KMS-11 (cell line): ENCODE measurements around the gene HHAT.

Experiments used
- H2AFZ ChIP-seq: fragments of 200-600 bp; sonication (generic); 2 replicates; pipeline ENCODE4 v1.6.1; 2016; ENCODE audit warnings: antibody characterized with exemption, mixed run types, low read depth
- H3K27ac ChIP-seq: fragments of 200-600 bp; sonication (generic); 2 replicates; pipeline ENCODE4 v1.6.1; 2016; ENCODE audit warnings: mild to moderate bottlenecking, mixed run types
- H3K27me3 ChIP-seq: fragments of 200-600 bp; sonication (generic); 2 replicates; pipeline ENCODE4 v1.6.1; 2017; ENCODE audit warnings: mild to moderate bottlenecking, low read depth, mixed run types, moderate library complexity; ENCODE audit not compliant: insufficient read depth
- H3K36me3 ChIP-seq: fragments of 200-600 bp; sonication (generic); 2 replicates; pipeline ENCODE4 v1.6.1; 2017; ENCODE audit warnings: mild to moderate bottlenecking, mixed run types; ENCODE audit not compliant: insufficient read depth
- H3K4me1 ChIP-seq: fragments of 200-600 bp; sonication (generic); 2 replicates; pipeline ENCODE4 v1.6.1; 2016; ENCODE audit warnings: mild to moderate bottlenecking, low read depth, mixed run types; ENCODE audit not compliant: poor library complexity, severe bottlenecking
- H3K4me2 ChIP-seq: fragments of 200-600 bp; sonication (generic); 2 replicates; pipeline ENCODE4 v1.7.0; 2016; ENCODE audit warnings: mild to moderate bottlenecking, mixed run types
- H3K4me3 ChIP-seq: fragments of 200-600 bp; sonication (generic); IDR thresholded peaks from 2 replicates; pipeline ENCODE4 v1.6.1; 2017; ENCODE audit warnings: low read depth, low read length, mixed read lengths; ENCODE audit not compliant: insufficient read depth
- H3K79me2 ChIP-seq: fragments of 200-600 bp; sonication (generic); 2 replicates; pipeline ENCODE4 v1.6.1; 2016; ENCODE audit warnings: low read depth, mixed run types; ENCODE audit not compliant: insufficient read depth
- H3K9ac ChIP-seq: fragments of 200-600 bp; sonication (generic); 2 replicates; pipeline ENCODE4 v1.6.1; 2016; ENCODE audit warnings: mild to moderate bottlenecking, mixed run types
- H4K20me1 ChIP-seq: fragments of 200-600 bp; sonication (generic); 2 replicates; pipeline ENCODE4 v1.6.1; 2016; ENCODE audit warnings: mild to moderate bottlenecking, mixed run types; ENCODE audit not compliant: insufficient read depth
- CTCF ChIP-seq: fragments of 200-600 bp; sonication (generic); conservative IDR thresholded peaks from 2 replicates; pipeline ENCODE4 v1.6.1; 2017; ENCODE audit warnings: low read depth, mild to moderate bottlenecking, antibody characterized with exemption, low read length, moderate library complexity, mixed read lengths

Gene HHAT

GRCh38 chr1:210607361-210607760 is 278.7 kb downstream of the HHAT start:
- no peaks in the 10 kb centered on the region for H3K36me3 ChIP-seq
- H3K27me3 ChIP-seq = no peaks in the 10 kb centered on the region
- H3K4me3 ChIP-seq = no peak overlapping the region
- peaks cover 11% of the 10 kb centered on the region for H3K4me1 ChIP-seq
- TF ChIP-seq CTCF = no peak
- no peaks in the 10 kb centered on the region for H3K79me2 ChIP-seq
- no peaks in the 10 kb centered on the region for H4K20me1 ChIP-seq
- no peak overlapping the region for H2AFZ ChIP-seq
- H3K9ac ChIP-seq = no peak overlapping the region
- no peak overlapping the region for H3K27ac ChIP-seq
- no peak overlapping the region for H3K4me2 ChIP-seq

GRCh38 chr1:210608767-210609166 is 280.1 kb downstream of the HHAT start:
- Histone ChIP-seq H3K4me1 (no peaks in the 10 kb centered on the region), H3K27me3 (no peaks in the 10 kb centered on the region), H3K4me2 (no peak overlapping the region), H3K27ac (no peak overlapping the region), H2AFZ (no peak overlapping the region), H3K9ac (no peak overlapping the region), H3K79me2 (no peaks in the 10 kb centered on the region), H4K20me1 (no peaks in the 10 kb centered on the region), H3K4me3 (no peak overlapping the region), H3K36me3 (no peaks in the 10 kb centered on the region)
- TF ChIP-seq CTCF = no peak

GRCh38 chr1:210616356-210616755 is 287.7 kb downstream of the HHAT start:
- H3K36me3 ChIP-seq = no peaks in the 10 kb centered on the region
- no peak overlapping the region for H3K27ac ChIP-seq
- H3K4me1 ChIP-seq = no peaks in the 10 kb centered on the region
- no peak overlapping the region for H2AFZ ChIP-seq
- no peaks in the 10 kb centered on the region for H4K20me1 ChIP-seq
- no peak for TF ChIP-seq CTCF
- no peak overlapping the region for H3K4me3 ChIP-seq
- H3K27me3 ChIP-seq = no peaks in the 10 kb centered on the region
- H3K79me2 ChIP-seq = no peaks in the 10 kb centered on the region
- H3K4me2 ChIP-seq = no peak overlapping the region
- H3K9ac ChIP-seq = no peak overlapping the region

GRCh38 chr1:210617293-210617692 is 288.6 kb downstream of the HHAT start:
- H3K79me2 ChIP-seq = no peaks in the 10 kb centered on the region
- H3K27ac ChIP-seq = no peak overlapping the region
- no peak overlapping the region for H3K4me2 ChIP-seq
- no peaks in the 10 kb centered on the region for H3K4me1 ChIP-seq
- no peak overlapping the region for H3K9ac ChIP-seq
- no peak overlapping the region for H2AFZ ChIP-seq
- no peak overlapping the region for H3K4me3 ChIP-seq
- TF ChIP-seq CTCF = no peak
- no peaks in the 10 kb centered on the region for H3K27me3 ChIP-seq
- H3K36me3 ChIP-seq = no peaks in the 10 kb centered on the region
- H4K20me1 ChIP-seq = no peaks in the 10 kb centered on the region

- no peak for TF ChIP-seq CTCF
- Histone ChIP-seq H3K9ac (no peak overlapping the region), H3K4me1 (no peaks in the 10 kb centered on the region), H2AFZ (no peak overlapping the region), H3K4me3 (no peak overlapping the region), H3K36me3 (no peaks in the 10 kb centered on the region), H3K27me3 (no peaks in the 10 kb centered on the region), H3K79me2 (no peaks in the 10 kb centered on the region), H3K27ac (no peak overlapping the region), H3K4me2 (no peak overlapping the region), H4K20me1 (no peaks in the 10 kb centered on the region)
Measured at GRCh38 chr1:210618369-210618768, 289.7 kb downstream of the HHAT start.
